DOHH2 (cell line): Measurements from ENCODE around the gene TMTC2.

Source experiments
- H3F3A ChIP-seq: fragments of 200-600 bp; sonication (generic), shearing (Covaris generic); 2 replicates; pipeline ENCODE4 v1.6.0; 2016; ENCODE audit warnings: antibody characterized with exemption, mild to moderate bottlenecking; ENCODE audit not compliant: control insufficient read depth, insufficient read depth
- H3K27ac ChIP-seq: fragments of 200-600 bp; sonication (generic); 2 replicates; pipeline ENCODE4 v1.5.1; 2014; ENCODE audit warnings: low read depth, mild to moderate bottlenecking, low read length, moderate library complexity
- H3K27me3 ChIP-seq: fragments of 200-600 bp; sonication (generic); 2 replicates; pipeline ENCODE4 v1.6.1; 2014; ENCODE audit warnings: mild to moderate bottlenecking, low read length, mixed read lengths; ENCODE audit not compliant: control insufficient read depth
- H3K36me3 ChIP-seq: fragments of 200-600 bp; sonication (generic); 2 replicates; pipeline ENCODE4 v1.6.1; 2014; ENCODE audit warnings: mild to moderate bottlenecking, low read length, moderate library complexity, mixed read lengths; ENCODE audit not compliant: control insufficient read depth
- H3K4me1 ChIP-seq: fragments of 200-600 bp; sonication (generic); 2 replicates; pipeline ENCODE4 v1.6.1; 2014; ENCODE audit warnings: mild to moderate bottlenecking, low read length, mixed read lengths; ENCODE audit not compliant: control insufficient read depth
- H3K4me2 ChIP-seq: fragments of 200-600 bp; sonication (generic); 2 replicates; pipeline ENCODE4 v1.6.0; 2014; ENCODE audit warnings: mild to moderate bottlenecking, low read length, moderate library complexity
- H3K4me3 ChIP-seq: fragments of 200-600 bp; sonication (generic); 2 replicates; pipeline ENCODE4 v1.5.1; 2014; ENCODE audit warnings: mild to moderate bottlenecking, low read length, mixed read lengths
- H3K79me2 ChIP-seq: fragments of 200-600 bp; sonication (generic); 2 replicates; pipeline ENCODE4 v1.6.1; 2014; ENCODE audit warnings: mild to moderate bottlenecking, low read length, mixed read lengths; ENCODE audit not compliant: control insufficient read depth
- H3K9me2 ChIP-seq: fragments of 200-600 bp; sonication (generic); replicated peaks from 2 replicates; pipeline ENCODE4 v1.6.1; 2014; ENCODE audit warnings: mild to moderate bottlenecking, low read length, mixed read lengths; ENCODE audit not compliant: control insufficient read depth
- H3K9me3 ChIP-seq: fragments of 200-600 bp; sonication (generic); 2 replicates; pipeline ENCODE4 v1.6.1; 2014; ENCODE audit warnings: antibody characterized with exemption, low read length, mixed read lengths; ENCODE audit not compliant: control insufficient read depth, insufficient read depth
- H4K20me1 ChIP-seq: fragments of 200-600 bp; sonication (generic); 2 replicates; pipeline ENCODE4 v1.6.0; 2014; ENCODE audit warnings: low read depth, mild to moderate bottlenecking, antibody characterized with exemption, low read length, moderate library complexity; ENCODE audit not compliant: control insufficient read depth, insufficient read depth
- EZH2phosphoT487 ChIP-seq: fragments of 200-600 bp; sonication (generic); IDR thresholded peaks from 2 replicates; pipeline ENCODE4 v1.6.1; 2017; ENCODE audit warnings: borderline replicate concordance, mild to moderate bottlenecking, antibody characterized with exemption, low read length, moderate library complexity, mixed read lengths
- TF ChIP-seq, protein P1 (sequence below): fragments of 200-600 bp; sonication (generic); IDR thresholded peaks from one replicate; pipeline ENCODE4 v1.5.1; 2014; ENCODE audit warnings: antibody characterized with exemption, mild to moderate bottlenecking, low read depth, low read length; ENCODE audit not compliant: poor library complexity, severe bottlenecking

TMTC2 gene

DNA sequence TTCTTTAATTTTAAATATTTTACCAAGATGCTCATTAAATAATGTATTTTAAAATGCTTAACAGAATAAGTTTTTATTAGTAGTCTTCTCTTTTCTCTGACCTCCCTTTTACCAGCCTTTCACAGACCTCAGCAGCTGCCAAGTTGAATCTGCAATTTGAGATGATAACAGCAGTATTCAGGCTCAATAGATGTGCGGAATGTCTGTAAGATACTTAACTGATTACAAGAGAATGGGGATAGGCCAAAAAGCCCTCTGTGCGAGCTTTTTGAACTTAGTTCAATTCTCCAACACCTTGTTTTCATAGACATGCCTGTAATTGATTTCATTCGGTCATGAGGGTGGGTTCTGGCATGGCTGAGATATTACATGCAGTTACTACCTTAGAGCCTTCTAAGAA, 277.2 kb downstream of the TMTC2 start:
- H3K4me1 ChIP-seq = no peaks in the 10 kb centered on the region
- no peaks in the 10 kb centered on the region for H3K9me2 ChIP-seq
- TF ChIP-seq, protein P1, sequence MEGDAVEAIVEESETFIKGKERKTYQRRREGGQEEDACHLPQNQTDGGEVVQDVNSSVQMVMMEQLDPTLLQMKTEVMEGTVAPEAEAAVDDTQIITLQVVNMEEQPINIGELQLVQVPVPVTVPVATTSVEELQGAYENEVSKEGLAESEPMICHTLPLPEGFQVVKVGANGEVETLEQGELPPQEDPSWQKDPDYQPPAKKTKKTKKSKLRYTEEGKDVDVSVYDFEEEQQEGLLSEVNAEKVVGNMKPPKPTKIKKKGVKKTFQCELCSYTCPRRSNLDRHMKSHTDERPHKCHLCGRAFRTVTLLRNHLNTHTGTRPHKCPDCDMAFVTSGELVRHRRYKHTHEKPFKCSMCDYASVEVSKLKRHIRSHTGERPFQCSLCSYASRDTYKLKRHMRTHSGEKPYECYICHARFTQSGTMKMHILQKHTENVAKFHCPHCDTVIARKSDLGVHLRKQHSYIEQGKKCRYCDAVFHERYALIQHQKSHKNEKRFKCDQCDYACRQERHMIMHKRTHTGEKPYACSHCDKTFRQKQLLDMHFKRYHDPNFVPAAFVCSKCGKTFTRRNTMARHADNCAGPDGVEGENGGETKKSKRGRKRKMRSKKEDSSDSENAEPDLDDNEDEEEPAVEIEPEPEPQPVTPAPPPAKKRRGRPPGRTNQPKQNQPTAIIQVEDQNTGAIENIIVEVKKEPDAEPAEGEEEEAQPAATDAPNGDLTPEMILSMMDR = no peak
- TF ChIP-seq EZH2phosphoT487 = no peak
- H3K27ac ChIP-seq = no peak overlapping the region
- no peaks in the 10 kb centered on the region for H3K27me3 ChIP-seq
- H3K79me2 ChIP-seq = no peaks in the 10 kb centered on the region
- no peaks in the 10 kb centered on the region for H3F3A ChIP-seq
- no peak overlapping the region for H3K4me2 ChIP-seq
- no peak overlapping the region for H3K4me3 ChIP-seq
- H3K36me3 ChIP-seq = no peaks in the 10 kb centered on the region
- no peaks in the 10 kb centered on the region for H3K9me3 ChIP-seq
- no peaks in the 10 kb centered on the region for H4K20me1 ChIP-seq

GRCh38 chr12:82964446-82964845, 277.7 kb downstream of the TMTC2 start:
- TF ChIP-seq, protein P1 = no peak
- no peak for TF ChIP-seq EZH2phosphoT487
- Histone ChIP-seq H3F3A (no peaks in the 10 kb centered on the region), H3K36me3 (no peaks in the 10 kb centered on the region), H3K9me3 (no peaks in the 10 kb centered on the region), H3K4me2 (no peak overlapping the region), H3K27ac (no peak overlapping the region), H3K4me1 (no peaks in the 10 kb centered on the region), H3K9me2 (no peaks in the 10 kb centered on the region), H3K79me2 (no peaks in the 10 kb centered on the region), H4K20me1 (no peaks in the 10 kb centered on the region), H3K4me3 (no peak overlapping the region), H3K27me3 (no peaks in the 10 kb centered on the region)

GRCh38 chr12:82966001-82966559, 279.4 kb downstream of the TMTC2 start:
- Histone ChIP-seq H3K79me2 (no peaks in the 10 kb centered on the region), H3K27ac (no peak overlapping the region), H4K20me1 (no peaks in the 10 kb centered on the region), H3K9me3 (no peaks in the 10 kb centered on the region), H3F3A (no peaks in the 10 kb centered on the region), H3K4me3 (no peak overlapping the region), H3K36me3 (no peaks in the 10 kb centered on the region), H3K9me2 (no peaks in the 10 kb centered on the region), H3K4me2 (no peak overlapping the region), H3K4me1 (no peaks in the 10 kb centered on the region), H3K27me3 (no peaks in the 10 kb centered on the region)
- TF ChIP-seq, protein P1 = no peak
- no peak for TF ChIP-seq EZH2phosphoT487
